A549 treated with CpdA at 1 μM for 4 hours (cell line): Measurements from ENCODE around the gene ERAP2. TPM values are rescaled to one million over a fixed set of nuclear protein-coding genes. Genes with fewer than 3 reads are reported as not detected.

Experiments
- total RNA-seq: library from RNA; stranded (reverse); fragments of 200-300 nt; extraction: Qiagen RNA extraction; gene quantifications from 5 replicates; pipeline ENCODE4 v1.2.3, GENCODE V29; 2022; ENCODE audit warnings: low read depth

ERAP2 gene
- total RNA-seq, result 1.1 to 1.6 TPM (median 1.3 TPM) in 5 replicates

GRCh38 chr5:96876292-96876850, at the start of gene ERAP2:
TSS of gene ERAP2 (plus strand) at chr5:96876500. CDS start at chr5:96879686, 3,186 bp downstream.

DNA sequence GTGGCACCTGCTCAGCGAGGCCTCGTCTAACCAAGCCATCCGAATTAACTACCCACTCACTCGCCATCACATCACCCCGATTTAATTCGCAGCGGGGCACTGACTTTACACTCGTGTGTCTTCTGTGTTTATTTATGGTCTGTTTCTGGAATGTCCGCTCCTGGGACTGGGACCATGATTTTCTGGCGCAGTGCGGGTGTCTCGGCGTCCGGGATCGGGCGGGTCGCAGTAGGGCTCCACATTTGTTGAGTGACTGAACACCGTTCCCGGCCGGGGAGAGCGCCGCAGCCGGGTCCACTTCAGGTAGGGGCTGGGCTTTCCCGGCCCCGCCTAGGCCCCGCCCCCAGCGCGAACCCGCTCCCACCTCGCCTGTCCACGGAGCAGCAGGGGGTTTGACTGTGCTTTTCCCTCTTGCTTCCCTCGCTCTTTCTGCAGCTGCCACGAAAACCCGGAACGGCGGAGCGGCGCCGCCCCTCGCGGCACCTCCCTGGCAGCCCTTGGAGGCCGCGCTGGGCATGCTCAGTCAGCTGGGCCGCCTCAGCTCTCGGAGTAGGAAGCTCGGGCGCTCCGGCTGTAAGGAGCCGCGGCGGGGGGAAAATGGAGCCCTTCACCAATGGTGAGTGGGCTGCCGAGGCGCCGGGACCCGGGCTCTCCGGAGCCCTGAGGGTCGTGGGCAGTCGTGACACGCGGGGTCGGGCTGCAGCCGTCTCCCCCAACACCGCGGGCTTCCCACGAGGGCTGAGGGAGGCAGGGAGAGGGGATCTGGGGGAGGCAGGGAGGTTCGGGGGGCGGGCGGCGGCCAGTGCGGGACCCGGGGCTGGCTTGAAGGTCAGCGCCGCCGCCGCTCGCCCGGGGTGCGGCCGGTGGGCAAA, 59.5 kb downstream of the ERAP2 start, which contains the start of gene LNPEP:
Gene LNPEP (plus strand): TSS at position 522 of the 872 bp plus-strand sequence. CDS start 76 bp downstream, at position 598.

Other genes with a start within 250 kb of the ERAP2 start
- gene CAST, start 214.1 kb upstream of the ERAP2 start, total RNA-seq, result 142 to 216 TPM (median 176 TPM) in 5 replicates
- 6.6 to 12.3 TPM (median 9.1 TPM) in 5 replicates for gene ERAP1, start 68.6 kb upstream of the ERAP2 start, total RNA-seq
- gene LNPEP, start 59.6 kb downstream of the ERAP2 start, total RNA-seq, result 6.3 to 9.2 TPM (median 7.9 TPM) in 5 replicates